GM21526 (cell line): Measurements from ENCODE around the gene ELL.

Source experiments
- ATAC-seq: cut with Tn5 transposase; IDR thresholded peaks from one replicate; pipeline ENCODE4 v1.9.1; 2021; ENCODE audit warnings: moderate library complexity; ENCODE audit not compliant: unreplicated experiment, low FRiP score

The ELL gene

DNA sequence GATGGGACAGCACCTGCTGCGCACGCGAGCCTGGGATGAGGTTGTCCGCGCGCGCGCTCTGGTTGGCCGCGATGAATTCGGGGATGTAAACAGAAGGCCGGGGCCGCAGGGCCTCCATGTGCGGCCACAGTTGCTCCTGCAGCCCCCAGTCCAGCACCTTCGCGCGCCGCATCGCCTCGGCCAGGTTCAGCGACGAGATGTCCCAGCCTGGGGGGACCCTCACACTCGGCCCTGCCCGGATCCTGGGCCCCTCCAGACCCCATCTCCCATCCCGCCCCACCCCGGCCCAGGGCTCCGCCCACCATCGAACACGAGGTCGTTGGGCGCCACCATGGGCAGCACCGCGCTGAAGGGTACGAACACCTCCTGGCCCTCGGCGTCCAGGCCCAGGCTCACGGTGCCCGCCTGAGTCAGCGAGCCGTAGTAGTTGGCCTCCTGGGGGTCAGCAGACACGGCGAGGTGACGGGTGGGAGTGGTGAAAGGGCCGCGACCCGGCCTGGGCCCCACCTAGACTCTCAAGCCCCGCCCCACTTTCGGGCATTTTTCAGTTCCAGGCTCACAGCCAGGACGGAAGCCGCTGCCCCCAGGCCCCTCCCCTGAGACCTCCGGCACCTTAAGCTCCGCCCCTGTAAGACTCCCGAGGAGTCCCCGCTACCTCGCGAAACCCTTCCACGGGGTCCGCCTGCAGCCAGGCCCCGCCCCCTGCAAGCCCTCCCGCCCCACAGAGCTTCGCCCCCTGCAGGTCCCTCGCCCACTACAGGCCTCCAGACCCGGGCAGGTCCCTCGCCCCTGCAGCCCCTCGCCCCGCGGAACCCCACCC lies 85.0 kb downstream of the ELL start:
- peak; percentile 38 for ATAC-seq

GRCh38 chr19:18435842-18436670 lies 85.8 kb downstream of the ELL start:
- no peak for ATAC-seq

- ATAC-seq, result no peak
These were observed 86.6 kb downstream of the ELL start for GRCh38 chr19:18435178-18435841.

DNA sequence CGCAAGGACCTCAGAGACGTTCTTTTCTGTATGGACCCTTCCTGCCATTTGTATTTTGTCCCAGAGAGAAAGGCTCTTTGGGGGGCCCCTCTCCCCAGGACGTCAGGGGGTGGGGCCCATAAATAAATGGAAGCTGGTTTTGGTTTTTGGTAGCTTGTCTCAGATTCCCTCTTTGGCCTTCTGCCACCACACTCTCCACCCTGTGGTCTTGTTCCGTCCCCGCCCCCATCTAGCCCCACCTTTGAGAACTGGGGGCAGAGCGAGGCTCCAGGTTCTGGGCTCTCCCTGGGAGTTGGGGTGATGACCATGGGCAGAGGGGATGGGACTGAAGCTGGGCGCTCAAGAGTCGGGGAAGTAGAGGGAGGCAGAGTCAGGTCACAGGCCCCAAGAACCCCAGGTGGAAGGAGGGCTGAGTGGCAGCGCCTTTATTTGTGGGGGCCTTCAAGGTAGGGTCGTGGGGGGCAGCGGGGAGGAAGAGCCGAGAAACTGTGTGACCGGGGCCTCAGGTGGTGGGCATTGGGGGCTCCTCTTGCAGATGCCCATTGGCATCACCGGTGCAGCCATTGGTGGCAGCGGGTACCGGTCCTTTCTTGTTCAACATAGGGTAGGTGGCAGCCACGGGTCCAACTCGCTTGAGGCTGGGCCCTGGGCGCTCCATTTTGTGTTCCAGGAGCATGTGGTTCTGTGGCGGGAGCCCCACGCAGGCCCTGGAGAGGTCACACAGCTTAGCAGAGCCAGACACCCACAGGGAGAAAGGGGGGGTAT lies 87.3 kb downstream of the ELL start:
- no peak for ATAC-seq

GRCh38 chr19:18433735-18434398 lies 88.0 kb downstream of the ELL start:
- ATAC-seq, result no peak

- ATAC-seq, result no peak
These were observed 88.7 kb downstream of the ELL start for GRCh38 chr19:18433015-18433691.

GRCh38 chr19:18432275-18433014 lies 89.4 kb downstream of the ELL start:
- no peak for ATAC-seq

DNA sequence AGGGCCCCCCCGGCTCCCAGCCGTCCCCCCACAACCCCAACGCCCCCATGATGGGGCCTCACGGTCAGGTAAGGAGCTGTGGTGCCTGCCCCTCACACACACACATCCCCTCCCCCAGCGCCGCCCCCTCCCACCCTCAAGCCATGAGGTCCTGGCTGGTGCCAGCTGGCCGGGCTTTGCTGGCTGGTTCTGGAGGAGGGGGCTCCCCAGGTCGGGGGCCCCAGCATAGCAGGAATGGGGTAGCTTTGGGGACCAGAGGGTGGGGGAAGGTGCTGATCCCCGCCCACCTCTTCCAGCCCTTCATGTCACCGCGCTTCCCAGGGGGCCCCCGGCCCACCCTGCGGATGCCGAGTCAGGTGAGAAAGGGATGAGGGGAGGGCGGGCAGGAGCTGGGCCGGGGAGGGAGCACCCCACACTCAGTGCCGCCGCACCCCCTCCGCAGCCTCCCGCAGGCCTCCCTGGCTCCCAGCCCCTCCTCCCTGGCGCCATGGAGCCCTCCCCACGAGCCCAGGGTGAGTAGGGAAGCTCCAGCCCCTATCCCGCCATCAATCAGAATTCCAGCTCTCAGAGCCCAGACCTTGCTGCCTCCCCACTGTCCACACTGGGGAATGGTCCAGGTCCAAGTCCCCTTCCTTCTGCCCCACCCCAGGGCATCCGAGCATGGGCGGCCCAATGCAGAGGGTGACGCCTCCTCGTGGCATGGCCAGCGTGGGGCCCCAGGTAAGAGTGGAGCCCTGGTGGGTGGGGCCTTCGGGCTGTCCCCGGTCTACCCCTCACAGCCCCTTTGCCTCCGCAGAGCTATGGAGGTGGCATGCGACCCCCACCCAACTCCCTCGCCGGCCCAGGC lies 90.3 kb downstream of the ELL start:
- no peak for ATAC-seq

- ATAC-seq, result no peak
These were observed 91.3 kb downstream of the ELL start for GRCh38 chr19:18430417-18431144.

DNA sequence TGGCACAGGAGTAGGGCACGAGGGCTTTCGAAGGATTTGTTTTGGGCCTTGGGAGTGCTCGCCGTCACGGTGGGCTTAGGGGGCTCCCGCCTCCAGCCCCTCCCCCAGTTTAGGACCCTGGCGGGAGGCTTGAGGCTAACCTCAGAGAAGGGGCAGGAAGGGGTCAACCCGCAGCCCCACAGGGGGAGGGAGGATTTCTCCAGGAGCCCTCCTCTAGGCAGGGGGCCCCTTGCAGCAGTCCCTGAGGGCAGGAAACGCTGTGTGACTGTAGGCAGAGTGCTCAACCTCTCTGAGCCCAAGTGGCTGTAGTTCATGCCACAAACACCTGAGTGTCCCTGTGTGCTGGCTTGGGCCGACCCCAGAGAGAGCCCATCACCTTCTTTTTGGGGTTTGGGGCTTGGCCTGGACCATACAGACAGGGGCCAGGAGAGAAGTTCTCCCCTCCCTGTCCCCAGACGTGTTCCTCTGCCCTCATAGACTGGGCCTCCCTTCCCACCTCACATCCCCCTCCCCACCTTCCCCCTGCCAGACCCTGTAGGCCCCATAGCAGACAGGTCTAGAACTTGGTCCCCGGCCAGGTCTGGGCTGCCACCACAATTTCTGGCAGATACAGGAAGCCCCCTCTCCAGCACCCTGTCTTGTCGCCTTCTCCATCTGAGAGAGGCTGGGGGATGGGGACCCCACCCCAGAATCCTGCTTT lies 92.0 kb downstream of the ELL start:
- ATAC-seq, result no peak

DNA sequence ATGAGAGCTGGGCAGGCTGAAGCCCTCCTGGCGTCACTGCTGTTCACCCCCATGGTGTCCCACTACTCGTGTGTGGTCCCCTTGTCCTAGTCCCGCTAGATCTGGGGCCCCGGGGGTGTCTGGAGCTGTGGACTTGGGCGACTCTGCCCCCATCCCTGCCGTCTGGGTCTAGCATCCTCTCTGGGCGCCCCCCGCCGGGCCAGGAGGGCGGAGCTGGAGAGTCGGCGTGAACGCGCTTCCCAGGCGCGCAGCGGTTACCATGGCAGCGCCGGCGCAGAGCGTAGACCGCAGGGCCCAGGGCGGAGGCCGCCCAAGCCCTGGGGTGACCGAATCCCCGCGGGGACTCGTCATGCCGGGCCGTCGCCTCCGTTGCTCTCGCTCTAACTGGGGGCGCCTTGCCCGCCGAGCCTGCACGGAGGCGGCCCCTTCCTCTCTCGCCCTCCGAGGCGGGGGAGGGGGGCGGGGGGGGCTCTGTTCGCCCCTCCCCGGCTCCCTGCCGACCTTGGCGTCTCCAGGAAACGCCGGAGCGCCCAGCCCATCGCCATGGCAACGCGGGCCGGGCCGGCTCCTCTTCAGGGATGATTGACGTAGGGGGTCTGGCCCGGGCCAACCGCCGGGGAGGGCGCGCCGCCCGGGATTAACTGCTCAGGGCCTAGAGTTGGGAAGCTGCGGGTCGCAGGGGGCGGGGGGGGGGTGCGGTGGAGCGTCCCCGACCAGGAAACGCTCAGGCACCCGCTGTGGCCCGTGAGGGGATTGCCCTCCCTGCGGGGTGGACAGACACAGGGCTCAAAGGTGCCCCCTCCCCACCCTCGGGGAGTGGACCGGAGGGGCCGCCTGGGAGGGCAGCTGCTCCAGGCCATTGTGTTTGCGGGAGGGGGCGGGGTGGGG lies 92.8 kb downstream of the ELL start:
- no peak for ATAC-seq

DNA sequence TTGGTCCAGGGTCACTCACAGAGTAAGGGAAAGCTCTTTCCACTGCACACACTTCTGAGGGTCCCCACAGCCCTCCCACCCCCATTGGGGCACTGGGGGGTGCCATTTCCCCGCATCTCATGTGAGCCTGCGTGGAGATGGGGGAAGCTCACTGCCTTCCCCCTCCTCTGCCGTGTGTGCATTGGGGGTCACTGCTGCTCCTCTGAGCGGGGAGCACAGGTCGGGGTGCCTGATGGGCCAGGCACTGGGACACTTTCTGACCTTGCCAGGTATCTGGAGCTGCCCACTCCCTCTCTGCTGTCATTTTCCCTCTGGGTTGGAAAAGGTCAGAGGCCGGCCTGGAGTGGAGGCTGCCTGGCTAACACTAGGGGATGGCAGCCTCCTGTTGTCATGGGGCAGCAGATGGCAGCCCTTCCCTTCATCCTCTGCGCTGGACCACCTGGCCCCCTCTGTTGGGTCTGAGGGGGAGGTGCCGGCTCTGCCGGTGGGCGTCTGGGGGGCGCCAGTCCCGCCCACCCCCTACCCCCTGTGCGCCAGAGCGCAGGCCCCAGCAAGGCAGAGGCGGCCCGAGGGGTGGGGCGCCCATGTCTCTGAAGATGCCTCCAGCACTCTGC lies 93.6 kb downstream of the ELL start:
- ATAC-seq, result no peak

GRCh38 chr19:18427743-18428113 lies 94.1 kb downstream of the ELL start:
- no peak for ATAC-seq

DNA sequence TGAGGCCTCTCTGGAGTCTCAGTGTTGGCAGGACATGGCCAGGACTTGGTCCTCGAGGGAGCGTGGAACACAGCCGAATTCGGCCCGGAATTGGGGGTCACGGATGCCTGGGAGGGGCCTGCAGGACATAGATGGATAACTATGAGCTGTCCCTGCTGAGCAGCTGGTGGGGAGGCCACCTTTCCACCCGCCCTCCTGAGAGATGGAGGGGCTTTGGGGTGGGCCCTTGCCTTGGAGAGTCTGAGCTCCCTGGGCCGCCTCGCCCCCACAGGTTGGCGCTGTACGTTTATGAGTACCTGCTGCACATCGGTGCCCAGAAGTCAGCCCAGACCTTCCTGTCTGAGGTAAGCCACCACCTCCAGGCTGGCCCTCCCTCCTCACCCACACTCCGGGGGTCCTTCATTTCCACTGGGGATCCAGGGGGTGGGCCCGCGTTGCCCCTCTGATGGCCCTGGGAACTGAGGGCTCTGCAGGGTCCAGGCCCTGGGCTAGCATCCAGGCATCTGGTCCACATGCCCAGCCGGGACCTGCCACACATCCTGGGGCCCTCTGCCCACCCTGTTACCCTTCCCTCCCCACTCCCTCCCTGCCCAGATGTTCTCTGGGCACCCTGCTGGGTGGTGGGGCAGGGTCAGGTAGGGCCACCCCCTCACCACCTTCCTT lies 94.7 kb downstream of the ELL start:
- ATAC-seq, result no peak

GRCh38 chr19:18426416-18426767 lies 95.5 kb downstream of the ELL start:
- no peak for ATAC-seq
